Urothelium cell line (cell line): ENCODE results near the gene LRRC56.
"Not testable (repeated sequence)": the region's sequence is repeated elsewhere in the genome, so short reads cannot be mapped to it uniquely, and the experiment has no call there.

Experiments
- DNase-seq: peaks from one replicate; pipeline ENCODE4 v3.0.0; 2011; ENCODE audit warnings: low spot score, mixed read lengths
- FAIRE-seq: peaks from 2 replicates; lab custom pipeline; 2011; peaks lifted over from hg19 to GRCh38; lab: Jason Lieb, UNC

The LRRC56 gene

GRCh38 chr11:573146-573759 lies 35.9 kb downstream of the LRRC56 start:
- DNase-seq (no peak), FAIRE-seq (no peak)

GRCh38 chr11:574031-574570 lies 36.8 kb downstream of the LRRC56 start:
- not testable (repeated sequence) for FAIRE-seq, DNase-seq

GRCh38 chr11:574632-575312 lies 37.4 kb downstream of the LRRC56 start:
- DNase-seq (no peak), FAIRE-seq (no peak)

- FAIRE-seq: peak; percentile 9
- no peak for DNase-seq
Measured at GRCh38 chr11:575313-575995, 38.1 kb downstream of the LRRC56 start.

- FAIRE-seq (no peak), DNase-seq (peak; percentile 96)
Measured at GRCh38 chr11:575996-576768, 38.9 kb downstream of the LRRC56 start, which contains the start of gene PHRF1. PHRF1 (plus strand) TSS chr11:576470; CDS start chr11:581513, 5,043 bp downstream.

GRCh38 chr11:576811-577610 lies 39.7 kb downstream of the LRRC56 start:
- FAIRE-seq (no peak), DNase-seq (no peak)

- no peak for DNase-seq
- no peak for FAIRE-seq
Measured at GRCh38 chr11:577611-577894, 40.2 kb downstream of the LRRC56 start.

GRCh38 chr11:578276-579035 lies 41.1 kb downstream of the LRRC56 start:
- FAIRE-seq (no peak), DNase-seq (no peak)

- DNase-seq: no peak
- FAIRE-seq: no peak
Measured at GRCh38 chr11:579830-580601, 42.7 kb downstream of the LRRC56 start.

GRCh38 chr11:581342-581741 lies 44.0 kb downstream of the LRRC56 start:
- DNase-seq (no peak), FAIRE-seq (no peak)

GRCh38 chr11:581752-582151 lies 44.4 kb downstream of the LRRC56 start:
- no peak for DNase-seq
- FAIRE-seq: no peak

GRCh38 chr11:584287-584686 lies 47.0 kb downstream of the LRRC56 start:
- FAIRE-seq (no peak), DNase-seq (no peak)

- FAIRE-seq: no peak
- no peak for DNase-seq
Measured at GRCh38 chr11:586376-587316, 49.3 kb downstream of the LRRC56 start.

GRCh38 chr11:587546-587945 lies 50.2 kb downstream of the LRRC56 start:
- FAIRE-seq (no peak), DNase-seq (no peak)

GRCh38 chr11:587978-588380 lies 50.7 kb downstream of the LRRC56 start:
- FAIRE-seq: no peak
- DNase-seq: no peak

GRCh38 chr11:589798-590197 lies 52.5 kb downstream of the LRRC56 start:
- no peak for DNase-seq
- FAIRE-seq: no peak

- DNase-seq (no peak), FAIRE-seq (no peak)
Measured at GRCh38 chr11:590997-591396, 53.7 kb downstream of the LRRC56 start.

- DNase-seq: no peak
- no peak for FAIRE-seq
Measured at GRCh38 chr11:592501-592900, 55.2 kb downstream of the LRRC56 start.
